K562 (cell line): Measurements from ENCODE around the gene CRTC3. TPM values are rescaled to one million over a fixed set of nuclear protein-coding genes. Genes with fewer than 3 reads are reported as not detected.

Experiments
- ATAC-seq: fragments of 200-7000 bp; cut with Tn5 transposase; 3 replicates; pipeline ENCODE4 v1.9.1; 2020; ENCODE audit warnings: moderate library complexity
- BruUV-seq: library from RNA; stranded (reverse); fragments of 400-500 nt; replicated peaks from 2 replicates; lab custom pipeline; 2021; lab: Mats Ljungman, UMichigan
- CTCF ChIA-PET: fragments of 300-600 bp; formaldehyde crosslinking; extraction: SDS; loops from one replicate; lab custom pipeline; 2021; ENCODE audit warnings: low intra/inter-chr PET ratio; lab: Yijun Ruan, JAX
- POLR2A ChIA-PET: fragments of 300-600, 350-650 bp; sonication (Branson Sonifier 250); formaldehyde crosslinking; extraction: SDS; loops from one replicate; lab custom pipeline; 2021; ENCODE audit warnings: antibody characterized with exemption, inconsistent platforms; lab: Yijun Ruan, JAX
- DNase-seq, 4 experiments: peaks; one replicate each; pipeline versions ENCODE4 v3.0.0 to v3.0.0-alpha.2; 2011 to 2018; ENCODE audit warnings: low spot score in 3 of 4, mixed read lengths in 3 of 4; ENCODE audit errors: extremely low read depth in 1 of 4
- FAIRE-seq: peaks from 2 replicates; lab custom pipeline; 2011; peaks lifted over from hg19 to GRCh38; lab: Jason Lieb, UNC
- H2AFZ ChIP-seq: 2 replicates; pipeline ENCODE4 v1.6.0; 2011; ENCODE audit warnings: low read depth, low read length, control low read depth, inconsistent platforms
- H3K27ac ChIP-seq: fragments of 200-600 bp; 3 replicates; pipeline ENCODE4 v1.8.0; 2011; ENCODE audit warnings: low read depth, mild to moderate bottlenecking, control low read depth, inconsistent platforms, low read length, moderate library complexity, mixed read lengths; ENCODE audit errors: extremely low read depth
- H3K27me3 ChIP-seq, 2 experiments: fragments of 300-600 bp in 1 of 2; 2 replicates in 1 of 2; 3 replicates in 1 of 2; pipeline versions ENCODE4 v1.6.0 to v1.8.0; 2011; ENCODE audit warnings: inconsistent platforms in 2 of 2, low read length in 2 of 2, mild to moderate bottlenecking in 1 of 2, mixed read lengths in 1 of 2, moderate library complexity in 1 of 2; ENCODE audit not compliant: control insufficient read depth in 2 of 2, insufficient read depth in 2 of 2
- H3K36me3 ChIP-seq: fragments of 300-600 bp; 3 replicates; pipeline ENCODE4 v1.8.0; 2011; ENCODE audit warnings: mild to moderate bottlenecking, low read length, inconsistent platforms; ENCODE audit not compliant: control insufficient read depth, insufficient read depth
- H3K4me1 ChIP-seq, 2 experiments: fragments of 200-600 bp in 1 of 2; replicated peaks in 1 of 2; 2 replicates in 1 of 2; 3 replicates in 1 of 2; pipeline versions ENCODE4 v1.5.1 to v1.8.0; 2011; ENCODE audit warnings: inconsistent platforms in 2 of 2, low read length in 2 of 2, mild to moderate bottlenecking in 1 of 2, mixed read lengths in 1 of 2, moderate library complexity in 1 of 2; ENCODE audit not compliant: control insufficient read depth in 2 of 2, insufficient read depth in 2 of 2
- H3K4me2 ChIP-seq: 2 replicates; pipeline ENCODE4 v1.6.1; 2011; ENCODE audit warnings: low read length, control low read depth, inconsistent platforms, mixed read lengths; ENCODE audit not compliant: insufficient read depth
- H3K4me3 ChIP-seq: fragments of 200-600 bp; sonication (generic), shearing (Covaris generic); 2 replicates; pipeline ENCODE4 v1.5.1; 2016; ENCODE audit warnings: control low read depth, inconsistent platforms
- H3K79me2 ChIP-seq: fragments of 200-600 bp; 3 replicates; pipeline ENCODE4 v1.8.0; 2011; ENCODE audit warnings: low read length, inconsistent platforms; ENCODE audit not compliant: control insufficient read depth, insufficient read depth
- H3K9ac ChIP-seq, 2 experiments: 2 replicates each; pipeline versions ENCODE4 v1.6.0 to v1.6.1; 2011; ENCODE audit warnings: low read depth in 2 of 2, low read length in 2 of 2, control low read depth in 1 of 2, inconsistent platforms in 1 of 2, mild to moderate bottlenecking in 1 of 2, mixed read lengths in 1 of 2; ENCODE audit not compliant: insufficient read depth in 1 of 2
- H3K9me1 ChIP-seq: one replicate; pipeline ENCODE4 v1.6.0; 2011; ENCODE audit warnings: inconsistent platforms, mild to moderate bottlenecking, low read length, moderate library complexity; ENCODE audit not compliant: control insufficient read depth, insufficient read depth
- H3K9me3 ChIP-seq: replicated peaks from 2 replicates; pipeline ENCODE4 v1.5.1; 2011; ENCODE audit warnings: low read depth, low read length, inconsistent platforms; ENCODE audit not compliant: control insufficient read depth, insufficient read depth
- H4K20me1 ChIP-seq: replicated peaks from 2 replicates; pipeline ENCODE4 v1.6.1; 2011; ENCODE audit warnings: low read length, inconsistent platforms, mixed read lengths; ENCODE audit not compliant: control insufficient read depth, insufficient read depth
- ATF7 ChIP-seq: fragments of 450-650 bp; IDR thresholded peaks from 2 replicates; pipeline ENCODE4 v1.7.1; 2014; ENCODE audit warnings: mild to moderate bottlenecking, moderate library complexity
- BACH1 ChIP-seq: fragments of 200-800 bp; sonication (Bioruptor generic); IDR thresholded peaks from 2 replicates; pipeline ENCODE4 v1.6.1; 2016; ENCODE audit warnings: missing genetic modification characterization, missing compliant biosample characterization
- BRF2 ChIP-seq: IDR thresholded peaks from 3 replicates; pipeline ENCODE4 v1.6.1; 2011; ENCODE audit warnings: borderline replicate concordance, mild to moderate bottlenecking; ENCODE audit not compliant: insufficient read length, insufficient read depth
- DDX20 ChIP-seq: fragments of 450-650 bp; IDR thresholded peaks from 2 replicates; pipeline ENCODE4 v1.6.1; 2016; ENCODE audit warnings: missing genetic modification characterization, low read depth, mild to moderate bottlenecking, missing compliant biosample characterization, moderate library complexity
- ELF1 ChIP-seq: fragments of 200-800 bp; sonication (Bioruptor generic); IDR thresholded peaks from 2 replicates; pipeline ENCODE4 v1.6.1; 2016; ENCODE audit warnings: missing genetic modification characterization, missing compliant biosample characterization
- MAFF ChIP-seq: IDR thresholded peaks from 2 replicates; pipeline ENCODE4 v1.6.1; 2012; ENCODE audit warnings: low read length, improper control_type of control experiment
- MEIS2 ChIP-seq: fragments of 450-650 bp; IDR thresholded peaks from 2 replicates; pipeline ENCODE4 v1.6.1; 2014; ENCODE audit warnings: mild to moderate bottlenecking; ENCODE audit not compliant: partially characterized antibody
- MTA3 ChIP-seq: fragments of 450-650 bp; formaldehyde crosslinking; IDR thresholded peaks from 2 replicates; pipeline ENCODE4 v1.6.1; 2017; ENCODE audit warnings: mild to moderate bottlenecking, borderline replicate concordance
- PBX2 ChIP-seq, 2 experiments: IDR thresholded peaks in 1 of 2; conservative IDR thresholded peaks in 1 of 2; 2 replicates each; pipeline ENCODE4 v1.6.1; 2016; ENCODE audit warnings: low read depth in 2 of 2, mild to moderate bottlenecking in 1 of 2, missing compliant biosample characterization in 1 of 2, missing genetic modification characterization in 1 of 2, moderate library complexity in 1 of 2
- PKNOX1 ChIP-seq: fragments of 450-650 bp; IDR thresholded peaks from 2 replicates; pipeline ENCODE4 v1.6.1; 2016
- RCOR1 ChIP-seq, 2 experiments: IDR thresholded peaks; 2 replicates each; pipeline ENCODE4 v1.6.1; 2012; ENCODE audit warnings: low read depth in 2 of 2, low read length in 2 of 2, borderline replicate concordance in 1 of 2, improper control_type of control experiment in 1 of 2
- SMAD2 ChIP-seq: fragments of 150-350 bp; IDR thresholded peaks from 2 replicates; pipeline ENCODE4 v1.6.1; 2014; ENCODE audit warnings: low read depth, mild to moderate bottlenecking, low read length
- SMARCA4 ChIP-seq: fragments of 450-650 bp; IDR thresholded peaks from 2 replicates; pipeline ENCODE4 v1.6.1; 2016
- TAL1 ChIP-seq: fragments of 450-650 bp; IDR thresholded peaks from 2 replicates; pipeline ENCODE4 v1.6.1; 2016; ENCODE audit warnings: mild to moderate bottlenecking
- TOE1 ChIP-seq, 2 experiments: fragments of 450-650 bp in 1 of 2; sonication (generic) in 1 of 2; formaldehyde crosslinking in 1 of 2; IDR thresholded peaks; 2 replicates each; pipeline versions ENCODE4 v1.7.1 to v1.8.0; 2016 to 2022; ENCODE audit warnings: borderline replicate concordance in 2 of 2, mild to moderate bottlenecking in 2 of 2, antibody characterized with exemption in 1 of 2, inconsistent platforms in 1 of 2, low read depth in 1 of 2, missing genetic modification reagents in 1 of 2, moderate library complexity in 1 of 2
- ZEB2 ChIP-seq: fragments of 450-650 bp; IDR thresholded peaks from 2 replicates; pipeline ENCODE4 v1.6.1; 2016
- ZNF121 ChIP-seq: sonication (generic); formaldehyde crosslinking; conservative IDR thresholded peaks from 2 replicates; pipeline ENCODE4 v1.8.0; 2022; ENCODE audit warnings: missing genetic modification reagents
- ZNF507 ChIP-seq: conservative IDR thresholded peaks from 2 replicates; pipeline ENCODE4 v1.6.1; 2017; ENCODE audit warnings: missing genetic modification characterization, missing compliant biosample characterization
- WGBS: fragments of 100-300 bp; shearing (Covaris generic); methylation state at CpG from one replicate; pipeline ENCODE4 v1.1.6; 2016; ENCODE audit warnings: low coverage, mixed read lengths; ENCODE audit not compliant: insufficient coverage; ENCODE audit errors: missing lambda C conversion rate; 5-methylcytosine and 5-hydroxymethylcytosine counted together
- in situ Hi-C: fragments of 300-500 bp; cut with MboI; formaldehyde crosslinking; loops from 4 replicates; pipeline ENCODE4 v1.15.0; 2018; ENCODE audit warnings: inconsistent platforms, mixed read lengths
- intact Hi-C: fragments of 100-400 bp; cut with micrococcal nuclease; formaldehyde crosslinking; loops from 2 replicates; pipeline ENCODE4 v1.14.2; 2022
- polyA plus RNA-seq, 8 experiments: library from polyadenylated mRNA; depleted of rRNA in 4 of 8; stranded (reverse) in 5 of 8; unstranded in 3 of 8; fragments of >200 nt; fragmentation: Nextera tagmentation in 2 of 8; fragmentation: Illumina TruSeq in 1 of 8; extraction: Ambion mirVana in 2 of 8; extraction: Trizol in 1 of 8; gene quantifications; 2 replicates each; pipeline versions ENCODE4 v1.2.1 to v1.2.3, GENCODE V29; 2011 to 2014; ENCODE audit warnings: inconsistent platforms in 1 of 8, missing spikeins in 1 of 8
- total RNA-seq, 7 experiments: library from RNA; depleted of rRNA in 6 of 7; stranded (reverse); fragments of >200 nt in 6 of 7; fragmentation: Illumina TruSeq in 2 of 7; extraction: Trizol in 2 of 7; gene quantifications; 2 replicates each; pipeline versions ENCODE4 v1.2.1 to v1.2.3, GENCODE V29; 2011 to 2021; ENCODE audit warnings: low replicate concordance in 1 of 7

CRTC3 gene
- total and polyA plus RNA-seq, 9 of the 15 experiments (the other 6 are each of a cell fraction or from before 2014, with no cell fraction given), result 1.2 to 19.0 (median 11.6) TPM

DNA sequence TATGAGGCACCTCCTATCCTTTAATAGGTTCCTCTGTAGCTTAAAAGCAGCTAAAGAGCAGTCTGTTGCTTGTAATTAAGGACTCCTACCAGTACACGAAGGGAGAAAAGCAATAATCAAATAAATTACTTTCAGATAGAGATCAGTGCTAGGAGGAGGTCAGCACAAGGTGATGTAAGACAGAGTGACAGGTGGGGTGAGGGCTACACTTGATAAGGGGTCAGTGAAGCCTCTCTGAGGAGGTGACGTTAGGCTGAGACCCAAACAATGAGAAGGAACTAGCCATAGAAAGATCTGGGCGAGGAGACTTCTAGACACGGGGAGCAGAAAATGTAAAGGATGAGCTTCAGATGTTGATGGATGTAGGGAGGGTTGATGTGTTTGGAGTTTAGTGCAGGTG, 129.8 kb downstream of the CRTC3 start:
- Histone ChIP-seq H3K9ac (peak overlapping the region; percentile 14 to 56; a peak in 2 of 4 replicates), H3K4me1 (peaks cover 24 to 30% of the 10 kb centered on the region in 2 experiments), H3K36me3 (no peaks in the 10 kb centered on the region), H3K9me3 (no peaks in the 10 kb centered on the region; the same call in 1 of the 2 replicates), H3K9me1 (no peaks in the 10 kb centered on the region), H4K20me1 (no peaks in the 10 kb centered on the region), H3K27ac (peak overlapping the region; percentile 16; the same call in 2 of the 3 replicates), H3K4me3 (no peak overlapping the region), H2AFZ (peak overlapping the region; percentile 75), H3K27me3 (no peaks in the 10 kb centered on the region), H3K79me2 (peaks cover 3% of the 10 kb centered on the region; the same call in 1 of the 3 replicates), H3K4me2 (peak overlapping the region; percentile 23; the same call in 1 of the 2 replicates)
- intact Hi-C loops (no loop called here), in situ Hi-C loops (no loop called here)
- no TSS peak for BruUV-seq
- POLR2A ChIA-PET, result interaction anchor here (0.6 to 2.1 kb wide), 4 partner anchors 9 to 374 kb away, joined by 3 to 6 read pairs (median 3); no protein-coding TSS in a partner anchor
- WGBS, result 7% methylated on average over 4 of the region's 4 CpGs
- ATAC-seq (peak; percentile 13), DNase-seq (peak in 2 of 4 experiments; percentile 43 to 48), FAIRE-seq (no peak)
- CTCF ChIA-PET, result no interaction called here
- peak; percentile 71 for TF ChIP-seq ZEB2
- no peak for TF ChIP-seq ZNF507 (tag)
- TF ChIP-seq PKNOX1, result peak; percentile 79
- TF ChIP-seq BRF2, result no peak
- TF ChIP-seq PBX2 (CRISPR knock-in tag; IDR thresholded peaks at IDR 0.05; ENCODE audit: low read depth), result no peak
- TF ChIP-seq PBX2 (tag; conservative IDR thresholded peaks at IDR 0.05; ENCODE audit: low read depth), result 0 out of 2 replicates have a peak, but pooled peaks have one; percentile 31
- no peak for TF ChIP-seq DDX20 (tag)
- TF ChIP-seq TAL1, result 0 out of 2 replicates have a peak, but pooled peaks have one; percentile 3
- no peak for TF ChIP-seq MAFF
- peak; percentile 73 for TF ChIP-seq MEIS2
- no peak for TF ChIP-seq TOE1 (IDR thresholded peaks at IDR 0.05; ENCODE audit: borderline replicate concordance)
- TF ChIP-seq TOE1 (CRISPR knock-in tag; IDR thresholded peaks at IDR 0.05; ENCODE audit: borderline replicate concordance, low read depth), result no peak
- TF ChIP-seq SMARCA4, result 0 out of 2 replicates have a peak, but pooled peaks have one; percentile 21
- no peak for TF ChIP-seq ZNF121 (CRISPR knock-in tag)
- no peak for TF ChIP-seq MTA3
- TF ChIP-seq ELF1 (tag), result no peak
- 0 out of 4 replicates have a peak, but pooled peaks of 1 of the 2 experiments have one; percentile 6 for TF ChIP-seq RCOR1 (IDR thresholded peaks at IDR 0.05; ENCODE audit: borderline replicate concordance in 1 of 2, low read depth in 2 of 2, low read length in 2 of 2)
- TF ChIP-seq ATF7, result 0 out of 2 replicates have a peak, but pooled peaks have one; percentile 13
- no peak for TF ChIP-seq SMAD2
- 0 out of 2 replicates have a peak, but pooled peaks have one; percentile 6 for TF ChIP-seq BACH1
